ENCODE measurements around the gene ATE1. TPM values are rescaled to one million over a fixed set of nuclear protein-coding genes. Genes with fewer than 3 reads are reported as not detected.

Gene ATE1
- total and polyA plus RNA-seq, 2 of the 4 experiments (the other 2 are of a cell fraction): 6.4 to 27.8 TPM

DNA sequence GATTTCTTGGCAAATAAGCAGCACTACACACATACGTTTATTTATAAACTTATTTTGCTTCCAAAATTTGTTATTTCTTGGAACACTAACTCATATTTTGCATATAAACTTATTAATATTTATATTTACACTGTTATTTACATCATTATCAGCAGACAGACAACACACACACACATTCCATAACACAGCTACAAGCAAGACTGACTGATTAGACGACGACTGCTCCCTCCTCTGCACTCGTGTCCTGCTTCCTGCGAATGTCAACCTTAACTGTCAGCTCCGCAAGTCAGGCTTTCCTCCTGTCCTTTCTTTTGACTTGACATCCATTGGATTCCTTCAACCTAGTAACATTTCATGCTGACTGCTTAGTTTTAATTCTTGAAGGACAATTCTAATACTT lies 96.6 kb downstream of the ATE1 start:
- no peak overlapping the region for H2BK15ac ChIP-seq (ENCODE audit: low read depth, low read length)
- DNase-seq (no peak), ATAC-seq (ENCODE audit: low read depth) (no peak)
- no peak overlapping the region for H2AK9ac ChIP-seq (replicated peaks; ENCODE audit: low read depth, low read length, poor library complexity)
- no peak overlapping the region for H4K5ac ChIP-seq (ENCODE audit: low read depth, low read length)
- H3K56ac ChIP-seq (ENCODE audit: extremely low read depth, insufficient read depth, low read length): no peak overlapping the region
- H3K4me1 ChIP-seq (ENCODE audit: control insufficient read depth, insufficient read depth, low read length): no peaks in the 10 kb centered on the region
- H2AK5ac ChIP-seq (ENCODE audit: low read depth, low read length): no peak overlapping the region
- H4K20me1 ChIP-seq (ENCODE audit: insufficient read depth, low read length): no peaks in the 10 kb centered on the region
- no peak overlapping the region for H2BK120ac ChIP-seq (ENCODE audit: low read depth, low read length)
- no peak overlapping the region for H4K8ac ChIP-seq (ENCODE audit: low read depth in 2 of 2, low read length in 2 of 2)
- intact Hi-C loops (cut with micrococcal nuclease) (no loop called here), dilution Hi-C loops (cut with HindIII; ENCODE audit: low sequenced_read_pairs, unreplicated experiment) (no loop called here), in situ Hi-C loops (cut with MboI; ENCODE audit: low sequenced_read_pairs) (no loop called here)
- H3K9ac ChIP-seq (ENCODE audit: low read depth, low read length): no peak overlapping the region
- no peak overlapping the region for H2BK20ac ChIP-seq (ENCODE audit: low read depth, low read length)
- H3K36me3 ChIP-seq (ENCODE audit: control insufficient read depth, insufficient read depth, low read length): peaks cover 8% of the 10 kb centered on the region
- H3K4me3 ChIP-seq (ENCODE audit: insufficient read depth, low read depth, low read length): no peak overlapping the region
- H3K4me2 ChIP-seq (ENCODE audit: low read depth, low read length): no peak overlapping the region
- TF ChIP-seq RFX5 (IDR thresholded peaks at IDR 0.05; ENCODE audit: low read depth, low read length): no peak
- TF ChIP-seq, protein P1, sequence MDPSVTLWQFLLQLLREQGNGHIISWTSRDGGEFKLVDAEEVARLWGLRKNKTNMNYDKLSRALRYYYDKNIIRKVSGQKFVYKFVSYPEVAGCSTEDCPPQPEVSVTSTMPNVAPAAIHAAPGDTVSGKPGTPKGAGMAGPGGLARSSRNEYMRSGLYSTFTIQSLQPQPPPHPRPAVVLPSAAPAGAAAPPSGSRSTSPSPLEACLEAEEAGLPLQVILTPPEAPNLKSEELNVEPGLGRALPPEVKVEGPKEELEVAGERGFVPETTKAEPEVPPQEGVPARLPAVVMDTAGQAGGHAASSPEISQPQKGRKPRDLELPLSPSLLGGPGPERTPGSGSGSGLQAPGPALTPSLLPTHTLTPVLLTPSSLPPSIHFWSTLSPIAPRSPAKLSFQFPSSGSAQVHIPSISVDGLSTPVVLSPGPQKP (IDR thresholded peaks at IDR 0.05; ENCODE audit: borderline replicate concordance, low read depth, low read length): no peak
- TF ChIP-seq SMC3 (IDR thresholded peaks at IDR 0.05; ENCODE audit: low read depth, low read length): no peak
- TF ChIP-seq CEBPB (IDR thresholded peaks at IDR 0.05; ENCODE audit: low read depth, low read length): no peak
- TF ChIP-seq MXI1 (IDR thresholded peaks at IDR 0.05; ENCODE audit: borderline replicate concordance, low read depth, low read length): no peak
- TF ChIP-seq, protein P2, sequence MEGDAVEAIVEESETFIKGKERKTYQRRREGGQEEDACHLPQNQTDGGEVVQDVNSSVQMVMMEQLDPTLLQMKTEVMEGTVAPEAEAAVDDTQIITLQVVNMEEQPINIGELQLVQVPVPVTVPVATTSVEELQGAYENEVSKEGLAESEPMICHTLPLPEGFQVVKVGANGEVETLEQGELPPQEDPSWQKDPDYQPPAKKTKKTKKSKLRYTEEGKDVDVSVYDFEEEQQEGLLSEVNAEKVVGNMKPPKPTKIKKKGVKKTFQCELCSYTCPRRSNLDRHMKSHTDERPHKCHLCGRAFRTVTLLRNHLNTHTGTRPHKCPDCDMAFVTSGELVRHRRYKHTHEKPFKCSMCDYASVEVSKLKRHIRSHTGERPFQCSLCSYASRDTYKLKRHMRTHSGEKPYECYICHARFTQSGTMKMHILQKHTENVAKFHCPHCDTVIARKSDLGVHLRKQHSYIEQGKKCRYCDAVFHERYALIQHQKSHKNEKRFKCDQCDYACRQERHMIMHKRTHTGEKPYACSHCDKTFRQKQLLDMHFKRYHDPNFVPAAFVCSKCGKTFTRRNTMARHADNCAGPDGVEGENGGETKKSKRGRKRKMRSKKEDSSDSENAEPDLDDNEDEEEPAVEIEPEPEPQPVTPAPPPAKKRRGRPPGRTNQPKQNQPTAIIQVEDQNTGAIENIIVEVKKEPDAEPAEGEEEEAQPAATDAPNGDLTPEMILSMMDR (conservative IDR thresholded peaks at IDR 0.05; ENCODE audit: low read depth, low read length): no peak
- no peak for TF ChIP-seq RAD21 (IDR thresholded peaks at IDR 0.05; ENCODE audit: low read length)
- TF ChIP-seq MAZ (IDR thresholded peaks at IDR 0.05; ENCODE audit: borderline replicate concordance, low read depth, low read length): no peak
- no peak for TF ChIP-seq FOS (IDR thresholded peaks at IDR 0.05; ENCODE audit: low read depth, low read length)
- no peak for TF ChIP-seq CHD1 (IDR thresholded peaks at IDR 0.05; ENCODE audit: low read depth, low read length)
- no peak for TF ChIP-seq MAFK (IDR thresholded peaks at IDR 0.05; ENCODE audit: low read depth, low read length)
- TF ChIP-seq POLR2A (IDR thresholded peaks at IDR 0.05; ENCODE audit: low read depth, low read length): no peak
- no peak for TF ChIP-seq NFE2L2 (IDR thresholded peaks at IDR 0.05; ENCODE audit: low read depth, low read length)
- TF ChIP-seq, protein P3, sequence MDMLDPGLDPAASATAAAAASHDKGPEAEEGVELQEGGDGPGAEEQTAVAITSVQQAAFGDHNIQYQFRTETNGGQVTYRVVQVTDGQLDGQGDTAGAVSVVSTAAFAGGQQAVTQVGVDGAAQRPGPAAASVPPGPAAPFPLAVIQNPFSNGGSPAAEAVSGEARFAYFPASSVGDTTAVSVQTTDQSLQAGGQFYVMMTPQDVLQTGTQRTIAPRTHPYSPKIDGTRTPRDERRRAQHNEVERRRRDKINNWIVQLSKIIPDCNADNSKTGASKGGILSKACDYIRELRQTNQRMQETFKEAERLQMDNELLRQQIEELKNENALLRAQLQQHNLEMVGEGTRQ (IDR thresholded peaks at IDR 0.05; ENCODE audit: low read depth, low read length): no peak
- TF ChIP-seq BHLHE40 (IDR thresholded peaks at IDR 0.05; ENCODE audit: low read depth, low read length): no peak
- TF ChIP-seq RCOR1 (IDR thresholded peaks at IDR 0.05; ENCODE audit: insufficient replicate concordance, low read length): no peak
- no peak overlapping the region for H3K4ac ChIP-seq (ENCODE audit: low read depth, low read length)
- H3K9me1 ChIP-seq (ENCODE audit: insufficient read depth, low read length): peaks cover 3% of the 10 kb centered on the region; the same call in 1 of the 2 replicates
- no peaks in the 10 kb centered on the region for H3K27me3 ChIP-seq (ENCODE audit: control insufficient read depth, insufficient read depth, low read length)
- no peak overlapping the region for H2BK5ac ChIP-seq (ENCODE audit: low read depth, low read length, poor library complexity, severe bottlenecking)
- CTCF ChIA-PET: interaction anchor here (0.9 to 1.3 kb wide), 2 partner anchors 8 to 56 kb away, joined by 3 to 5 read pairs; no protein-coding TSS in a partner anchor
- no peaks in the 10 kb centered on the region for H3K9me3 ChIP-seq (ENCODE audit: control insufficient read depth, insufficient read depth, low read length)
- no peak overlapping the region; the same call in 1 of the 2 replicates for H3K27ac ChIP-seq (ENCODE audit: insufficient read depth, low read length)
- no peak overlapping the region for H4K91ac ChIP-seq (ENCODE audit: insufficient read depth, low read depth, low read length)
- no peak overlapping the region for H3K23ac ChIP-seq (ENCODE audit: low read depth, low read length)
- POLR2A ChIA-PET (ENCODE audit: unreplicated experiment): no interaction called here
- no peak overlapping the region for H2AFZ ChIP-seq (replicated peaks; ENCODE audit: low read length, poor library complexity)
- H3K79me1 ChIP-seq (ENCODE audit: low read depth in 1 of 2, low read length in 2 of 2): no peaks in the 10 kb centered on the region
- H3K14ac ChIP-seq (replicated peaks; ENCODE audit: low read depth, low read length): no peak overlapping the region
- H3K18ac ChIP-seq (ENCODE audit: low read depth, low read length): no peak overlapping the region
- BruUV-seq (replicated peaks): no TSS peak
- 50% methylated on average over 2 of the region's 6 CpGs; no CpG with 5 or more reads in 1 of the 2 experiments for WGBS, 2 experiments (ENCODE audit: extremely low coverage in 2 of 2, insufficient read length in 1 of 2)
